HG03342 (cell line): Measurements from ENCODE around the gene TCHHL1.

Experiments
- ATAC-seq: cut with Tn5 transposase; IDR thresholded peaks from one replicate; pipeline ENCODE4 v1.9.1; 2021; ENCODE audit warnings: mild to moderate bottlenecking, moderate library complexity; ENCODE audit not compliant: unreplicated experiment

The TCHHL1 gene

GRCh38 chr1:152089014-152089674, at the start of gene TCHHL1:
TCHHL1 (minus strand) TSS chr1:152089064; CDS start chr1:152088143, 921 bp downstream.
- ATAC-seq, result no peak

GRCh38 chr1:152137215-152137614, 48.4 kb upstream of the TCHHL1 start:
- ATAC-seq, result no peak

GRCh38 chr1:152130186-152130585, 41.3 kb upstream of the TCHHL1 start:
- no peak for ATAC-seq

- ATAC-seq, result no peak
These were observed 38.8 kb upstream of the TCHHL1 start for GRCh38 chr1:152127673-152128072.

GRCh38 chr1:152125834-152126443, 37.1 kb upstream of the TCHHL1 start:
- no peak for ATAC-seq

GRCh38 chr1:152118915-152119314, 30.1 kb upstream of the TCHHL1 start:
- no peak for ATAC-seq

GRCh38 chr1:152115344-152115743, 26.5 kb upstream of the TCHHL1 start, which contains the start of gene TCHH:
TCHH (minus strand) TSS chr1:152115444; CDS start chr1:152114080, 1,364 bp downstream.
- no peak for ATAC-seq

- no peak for ATAC-seq
These were observed 24.1 kb upstream of the TCHHL1 start for GRCh38 chr1:152112885-152113432.

GRCh38 chr1:152112101-152112884, 23.4 kb upstream of the TCHHL1 start:
- no peak for ATAC-seq

- ATAC-seq, result no peak
These were observed 22.7 kb upstream of the TCHHL1 start for GRCh38 chr1:152111515-152111968.

- ATAC-seq, result no peak
These were observed 22.1 kb upstream of the TCHHL1 start for GRCh38 chr1:152110860-152111514.

GRCh38 chr1:152110365-152110859, 21.5 kb upstream of the TCHHL1 start:
- ATAC-seq, result no peak

GRCh38 chr1:152109998-152110294, 21.1 kb upstream of the TCHHL1 start:
- ATAC-seq, result no peak

- no peak for ATAC-seq
These were observed 20.6 kb upstream of the TCHHL1 start for GRCh38 chr1:152109231-152109997.

GRCh38 chr1:152108882-152109222, 20.0 kb upstream of the TCHHL1 start:
- no peak for ATAC-seq

- ATAC-seq, result no peak
These were observed 19.4 kb upstream of the TCHHL1 start for GRCh38 chr1:152107984-152108881.

GRCh38 chr1:152107031-152107983, 18.4 kb upstream of the TCHHL1 start:
- no peak for ATAC-seq

GRCh38 chr1:152104854-152105253, 16.0 kb upstream of the TCHHL1 start:
- ATAC-seq, result no peak
